ENCODE measurements around the gene FAM83D.

Gene FAM83D

GRCh38 chr20:38926142-38926933 lies at the start of gene FAM83D:
Gene FAM83D, plus strand, starts transcription at chr20:38926417. Its CDS starts 26 bp downstream, at chr20:38926443.
- Mint-ChIP-seq H3K9me3 (no peaks in the 10 kb centered on the region), H3K4me1 (peaks cover 17% of the 10 kb centered on the region), H3K36me3 (peaks cover 5% of the 10 kb centered on the region), H3K27me3 (peaks cover 5% of the 10 kb centered on the region), H3K27ac (peak within 1 kb of the TSS; percentile 39), H3K4me3 (peak within 1 kb of the TSS; percentile 80)
- ATAC-seq (ENCODE audit: low read depth) (peak; percentile 97), DNase-seq (ENCODE audit: low spot score in 2 of 2) (peak; percentile 85 to 89)

- H3K27ac Mint-ChIP-seq: peak overlapping the region; percentile 84
- ATAC-seq (ENCODE audit: low read depth) (no peak), DNase-seq (ENCODE audit: low spot score in 2 of 2) (no peak)
- peaks cover 85% of the 10 kb centered on the region for H3K4me1 Mint-ChIP-seq
- H3K27me3 Mint-ChIP-seq: no peaks in the 10 kb centered on the region
- H3K4me3 Mint-ChIP-seq: peak overlapping the region; percentile 56
- H3K36me3 Mint-ChIP-seq: peaks cover 6% of the 10 kb centered on the region
- no peaks in the 10 kb centered on the region for H3K9me3 Mint-ChIP-seq
Observed at GRCh38 chr20:38877483-38877882, 48.7 kb upstream of the FAM83D start.

GRCh38 chr20:38878866-38879265 lies 47.4 kb upstream of the FAM83D start:
- Mint-ChIP-seq H3K27me3 (no peaks in the 10 kb centered on the region), H3K4me1 (peaks cover 84% of the 10 kb centered on the region), H3K27ac (peak overlapping the region; percentile 84), H3K4me3 (peak overlapping the region; percentile 48), H3K36me3 (peaks cover 10% of the 10 kb centered on the region), H3K9me3 (no peaks in the 10 kb centered on the region)
- ATAC-seq (ENCODE audit: low read depth) (no peak), DNase-seq (ENCODE audit: low spot score in 2 of 2) (no peak)

GRCh38 chr20:38880952-38881735 lies 45.1 kb upstream of the FAM83D start:
- Mint-ChIP-seq H3K4me1 (peaks cover 75% of the 10 kb centered on the region), H3K27me3 (no peaks in the 10 kb centered on the region), H3K4me3 (peak overlapping the region; percentile 75), H3K36me3 (peaks cover 12% of the 10 kb centered on the region), H3K9me3 (no peaks in the 10 kb centered on the region), H3K27ac (peak overlapping the region; percentile 84)
- no peak for DNase-seq (ENCODE audit: low spot score in 2 of 2)
- peak; percentile 24 for ATAC-seq (ENCODE audit: low read depth)

- Mint-ChIP-seq H3K27ac (peak overlapping the region; percentile 84), H3K36me3 (peaks cover 13% of the 10 kb centered on the region), H3K27me3 (no peaks in the 10 kb centered on the region), H3K9me3 (no peaks in the 10 kb centered on the region), H3K4me1 (peaks cover 73% of the 10 kb centered on the region), H3K4me3 (peak overlapping the region; percentile 69)
- ATAC-seq (ENCODE audit: low read depth) (no peak), DNase-seq (ENCODE audit: low spot score in 2 of 2) (no peak)
Observed at GRCh38 chr20:38881806-38882440, 44.3 kb upstream of the FAM83D start.

GRCh38 chr20:38882600-38882999 lies 43.6 kb upstream of the FAM83D start:
- peak overlapping the region; percentile 69 for H3K4me3 Mint-ChIP-seq
- ATAC-seq (ENCODE audit: low read depth): no peak
- peaks cover 72% of the 10 kb centered on the region for H3K4me1 Mint-ChIP-seq
- H3K27ac Mint-ChIP-seq: peak overlapping the region; percentile 84
- H3K9me3 Mint-ChIP-seq: no peaks in the 10 kb centered on the region
- H3K27me3 Mint-ChIP-seq: no peaks in the 10 kb centered on the region
- no peak for DNase-seq (ENCODE audit: low spot score in 2 of 2)
- H3K36me3 Mint-ChIP-seq: peaks cover 15% of the 10 kb centered on the region

GRCh38 chr20:38883081-38883980 lies 42.9 kb upstream of the FAM83D start:
- Mint-ChIP-seq H3K27ac (peak overlapping the region; percentile 84), H3K4me1 (peaks cover 69% of the 10 kb centered on the region), H3K36me3 (peaks cover 15% of the 10 kb centered on the region), H3K27me3 (no peaks in the 10 kb centered on the region), H3K4me3 (peak overlapping the region; percentile 69), H3K9me3 (no peaks in the 10 kb centered on the region)
- ATAC-seq (ENCODE audit: low read depth) (no peak), DNase-seq (ENCODE audit: low spot score in 2 of 2) (no peak)

- ATAC-seq (ENCODE audit: low read depth) (peak; percentile 65), DNase-seq (ENCODE audit: low spot score in 2 of 2) (no peak)
- Mint-ChIP-seq H3K4me3 (peak overlapping the region; percentile 66), H3K4me1 (peaks cover 68% of the 10 kb centered on the region), H3K27ac (peak overlapping the region; percentile 84), H3K9me3 (no peaks in the 10 kb centered on the region), H3K36me3 (peaks cover 15% of the 10 kb centered on the region), H3K27me3 (no peaks in the 10 kb centered on the region)
Observed at GRCh38 chr20:38883981-38884733, 42.1 kb upstream of the FAM83D start.

- Mint-ChIP-seq H3K27ac (no peak overlapping the region), H3K36me3 (peaks cover 14% of the 10 kb centered on the region), H3K27me3 (no peaks in the 10 kb centered on the region), H3K4me3 (peak overlapping the region; percentile 44), H3K4me1 (peaks cover 67% of the 10 kb centered on the region), H3K9me3 (no peaks in the 10 kb centered on the region)
- DNase-seq (ENCODE audit: low spot score in 2 of 2) (no peak), ATAC-seq (ENCODE audit: low read depth) (no peak)
Observed at GRCh38 chr20:38885357-38885756, 40.9 kb upstream of the FAM83D start.

GRCh38 chr20:38888059-38888831 lies 38.0 kb upstream of the FAM83D start:
- no peak for ATAC-seq (ENCODE audit: low read depth)
- H3K27ac Mint-ChIP-seq: peak overlapping the region; percentile 62
- H3K9me3 Mint-ChIP-seq: peaks cover 3% of the 10 kb centered on the region
- DNase-seq (ENCODE audit: low spot score in 2 of 2): no peak
- H3K4me1 Mint-ChIP-seq: peaks cover 54% of the 10 kb centered on the region
- peaks cover 17% of the 10 kb centered on the region for H3K36me3 Mint-ChIP-seq
- H3K4me3 Mint-ChIP-seq: no peak overlapping the region
- H3K27me3 Mint-ChIP-seq: no peaks in the 10 kb centered on the region

- peaks cover 55% of the 10 kb centered on the region for H3K4me1 Mint-ChIP-seq
Observed at GRCh38 chr20:38889050-38889449, 37.2 kb upstream of the FAM83D start.

GRCh38 chr20:38889792-38890496 lies 36.3 kb upstream of the FAM83D start:
- Mint-ChIP-seq H3K4me1 (peaks cover 58% of the 10 kb centered on the region), H3K36me3 (peaks cover 15% of the 10 kb centered on the region), H3K4me3 (no peak overlapping the region), H3K27me3 (no peaks in the 10 kb centered on the region), H3K27ac (peak overlapping the region; percentile 89), H3K9me3 (peaks cover 3% of the 10 kb centered on the region)
- no peak for DNase-seq (ENCODE audit: low spot score in 2 of 2)
- ATAC-seq (ENCODE audit: low read depth): no peak

More at GRCh38 chr20:38889050-38889449, 37.2 kb upstream of the FAM83D start:
- H3K36me3 Mint-ChIP-seq: peaks cover 17% of the 10 kb centered on the region
- no peak for ATAC-seq (ENCODE audit: low read depth)
- no peak overlapping the region for H3K4me3 Mint-ChIP-seq
- no peak for DNase-seq (ENCODE audit: low spot score in 2 of 2)
- H3K27ac Mint-ChIP-seq: peak overlapping the region; percentile 62
- H3K27me3 Mint-ChIP-seq: no peaks in the 10 kb centered on the region
- peaks cover 3% of the 10 kb centered on the region for H3K9me3 Mint-ChIP-seq

Data from memory B cell (primary cell).